ENCODE measurements around the gene ACTN3. TPM values are rescaled to one million over a fixed set of nuclear protein-coding genes. Genes with fewer than 3 reads are reported as not detected.
A peak's percentile ranks its signal among the peaks of the same experiment; 100 is the strongest.

ACTN3 gene
- total RNA-seq, 4 donors from 2014 or later: not detected

DNA sequence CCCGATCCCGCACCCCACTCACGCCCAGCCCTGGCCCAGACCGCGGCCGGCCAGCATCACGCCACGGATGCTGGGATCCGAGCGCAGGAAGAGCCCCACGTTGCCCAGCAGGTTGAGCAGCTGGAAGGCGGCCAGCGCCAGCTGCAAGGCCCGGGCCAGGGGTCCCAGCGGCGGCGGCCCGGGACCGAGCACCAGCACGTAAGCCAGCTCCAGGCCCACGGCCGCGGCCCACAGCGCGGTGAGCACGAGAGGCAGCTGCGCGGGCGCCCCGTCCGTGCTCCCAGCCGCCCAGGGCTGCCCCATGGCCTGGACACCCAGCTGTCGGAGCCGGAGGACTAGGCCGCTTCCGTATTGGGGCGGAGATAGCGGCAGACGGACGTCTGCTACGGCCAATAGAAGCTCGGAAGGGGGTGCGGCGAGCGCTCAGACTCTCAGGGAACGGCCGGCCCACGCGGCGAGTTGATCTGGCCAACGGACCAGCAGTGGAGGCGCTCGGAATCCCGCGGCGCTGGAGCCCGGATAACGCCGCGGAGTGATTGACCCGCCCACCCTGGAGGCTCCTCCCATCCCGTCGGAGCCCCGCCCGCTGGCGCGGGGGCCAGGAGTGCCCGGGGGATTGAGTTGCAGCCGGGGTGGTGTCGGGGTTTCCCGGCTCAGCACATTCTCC is 869 bp upstream of the ACTN3 start, which contains the start of gene ZDHHC24:
Gene ZDHHC24 (minus strand): TSS at position 348 of the 667 bp plus-strand sequence. CDS start 45 bp downstream, at position 303.
- Histone ChIP-seq H3K9me3 (no peaks in the 10 kb centered on the region), H3K4me3 (peak within 1 kb of the TSS; percentile 68 to 90 (median 82)), H3K27ac (peak within 1 kb of the TSS; percentile 60 to 89 (median 84)), H3K4me1 (peaks cover 7 to 40% (median 26%) of the 10 kb centered on the region in 3 donors), H3K27me3 (no peaks in the 10 kb centered on the region), H3K36me3 (peaks cover 0 to 28% (median 0%) of the 10 kb centered on the region in 3 donors)
- peak; percentile 81 for DNase-seq
- TF ChIP-seq POLR2A (IDR thresholded peaks at IDR 0.05): peak in 2 of 4 donors; percentile 71 to 74
- TF ChIP-seq, protein P1, sequence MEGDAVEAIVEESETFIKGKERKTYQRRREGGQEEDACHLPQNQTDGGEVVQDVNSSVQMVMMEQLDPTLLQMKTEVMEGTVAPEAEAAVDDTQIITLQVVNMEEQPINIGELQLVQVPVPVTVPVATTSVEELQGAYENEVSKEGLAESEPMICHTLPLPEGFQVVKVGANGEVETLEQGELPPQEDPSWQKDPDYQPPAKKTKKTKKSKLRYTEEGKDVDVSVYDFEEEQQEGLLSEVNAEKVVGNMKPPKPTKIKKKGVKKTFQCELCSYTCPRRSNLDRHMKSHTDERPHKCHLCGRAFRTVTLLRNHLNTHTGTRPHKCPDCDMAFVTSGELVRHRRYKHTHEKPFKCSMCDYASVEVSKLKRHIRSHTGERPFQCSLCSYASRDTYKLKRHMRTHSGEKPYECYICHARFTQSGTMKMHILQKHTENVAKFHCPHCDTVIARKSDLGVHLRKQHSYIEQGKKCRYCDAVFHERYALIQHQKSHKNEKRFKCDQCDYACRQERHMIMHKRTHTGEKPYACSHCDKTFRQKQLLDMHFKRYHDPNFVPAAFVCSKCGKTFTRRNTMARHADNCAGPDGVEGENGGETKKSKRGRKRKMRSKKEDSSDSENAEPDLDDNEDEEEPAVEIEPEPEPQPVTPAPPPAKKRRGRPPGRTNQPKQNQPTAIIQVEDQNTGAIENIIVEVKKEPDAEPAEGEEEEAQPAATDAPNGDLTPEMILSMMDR (IDR thresholded peaks at IDR 0.05): no peak
- intact Hi-C loops (cut with DNase I): no loop called here
- WGBS, 2 donors: 0 to 2% methylated on average over 11 to 12 of the region's 71 CpGs

DNA sequence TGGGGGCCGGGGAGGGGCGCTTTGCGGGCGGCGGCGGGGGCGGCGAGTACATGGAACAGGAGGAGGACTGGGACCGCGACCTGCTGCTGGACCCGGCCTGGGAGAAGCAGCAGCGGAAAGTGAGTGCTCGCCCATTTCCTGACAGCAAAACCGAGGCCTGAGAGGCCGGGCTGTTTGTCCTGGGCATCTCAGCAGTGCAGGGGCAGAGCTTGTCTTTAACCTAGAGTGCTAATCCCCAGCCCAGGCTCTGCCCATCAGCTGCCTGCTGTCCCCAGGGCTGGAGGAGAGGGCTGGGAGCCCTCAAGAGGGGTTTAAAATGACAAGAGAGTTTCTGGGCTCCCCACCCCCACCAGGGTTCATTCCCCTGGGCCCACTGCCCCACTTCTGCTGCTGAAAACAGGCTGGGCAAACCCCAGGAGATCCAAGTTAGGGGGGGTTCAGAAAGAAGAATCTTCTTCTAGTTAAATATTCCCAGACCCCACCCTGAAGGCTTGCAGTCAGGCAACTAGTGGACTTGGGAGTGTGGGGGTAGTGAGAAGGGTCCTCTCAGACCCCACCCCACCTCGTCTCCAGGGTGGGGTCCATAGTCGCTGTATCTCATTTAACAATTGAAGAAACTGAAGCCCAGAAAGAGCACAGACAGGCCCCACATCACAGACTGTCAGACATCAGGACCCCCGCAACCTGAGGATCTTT is 411 bp downstream of the ACTN3 start:
- no peak for DNase-seq
- TF ChIP-seq, protein P1 (IDR thresholded peaks at IDR 0.05): no peak
- TF ChIP-seq POLR2A (IDR thresholded peaks at IDR 0.05): no peak

DNA sequence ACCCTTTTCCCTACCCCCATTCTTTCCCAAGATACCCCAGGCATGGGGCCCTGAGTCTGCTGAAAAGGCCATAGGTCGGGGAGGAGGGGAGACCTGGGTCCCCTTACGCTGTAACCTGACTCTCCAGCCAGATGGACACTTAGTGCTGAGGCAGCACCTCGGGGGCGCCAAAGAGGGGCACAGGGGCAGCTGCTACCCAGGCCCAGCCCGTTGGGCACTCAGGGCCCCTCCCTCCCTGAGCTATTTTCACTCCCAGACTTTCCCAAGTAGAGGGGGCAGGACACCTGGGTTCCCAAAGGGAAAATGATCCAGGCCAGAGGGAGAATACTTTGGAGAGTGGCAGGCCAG is 933 bp downstream of the ACTN3 start:
- DNase-seq: no peak
- TF ChIP-seq POLR2A (IDR thresholded peaks at IDR 0.05): no peak
- TF ChIP-seq, protein P1 (IDR thresholded peaks at IDR 0.05): no peak
- H3K27ac ChIP-seq: no peak overlapping the region
- H3K9me3 ChIP-seq: no peaks in the 10 kb centered on the region
- H3K4me1 ChIP-seq: peaks cover 7 to 40% (median 26%) of the 10 kb centered on the region in 3 donors
- H3K27me3 ChIP-seq: no peaks in the 10 kb centered on the region
- H3K36me3 ChIP-seq: peaks cover 0 to 10% (median 0%) of the 10 kb centered on the region in 3 donors
- WGBS, 2 donors: 100% methylated on average over 2 of the region's 5 CpGs; no CpG with 5 or more reads in 1 of the 2 donors
- no peak overlapping the region for H3K4me3 ChIP-seq
- intact Hi-C loops (cut with DNase I): no loop called here

More for the DNA sequence above, 411 bp downstream of the ACTN3 start:
- Histone ChIP-seq H3K36me3 (peaks cover 0 to 16% (median 0%) of the 10 kb centered on the region in 3 donors), H3K4me3 (peak overlapping the region; percentile 68 to 90 (median 82)), H3K4me1 (peaks cover 7 to 40% (median 26%) of the 10 kb centered on the region in 3 donors), H3K27me3 (no peaks in the 10 kb centered on the region), H3K9me3 (no peaks in the 10 kb centered on the region), H3K27ac (peak overlapping the region in 3 of 4 donors; percentile 60 to 89 (median 86))
- 29 to 34% methylated on average over 6 to 7 of the region's 18 CpGs for WGBS, 2 donors
- intact Hi-C loops (cut with DNase I): no loop called here

DNA sequence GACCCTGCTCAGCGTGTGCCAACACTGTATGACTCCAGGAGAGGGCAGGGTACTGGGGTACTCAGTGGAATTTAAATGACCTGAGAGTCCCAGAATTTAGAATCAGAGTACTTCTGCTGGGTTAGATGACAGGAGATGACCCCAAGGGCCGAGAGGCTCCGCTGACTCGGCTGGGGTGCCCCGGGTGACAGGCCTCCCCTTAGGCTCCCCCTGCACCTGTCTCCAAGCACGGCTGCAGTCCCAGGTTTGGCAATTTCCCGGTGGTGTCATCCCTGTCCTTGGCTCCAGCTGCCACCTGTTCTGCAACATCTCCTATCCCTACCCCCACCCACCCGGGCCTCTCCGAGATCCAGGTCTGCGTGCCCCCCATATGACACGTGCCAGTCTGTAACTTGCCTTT is 1.3 kb downstream of the ACTN3 start:
- 46 to 61% methylated on average over 9 to 11 of the region's 11 CpGs for WGBS, 2 donors
- H3K27ac ChIP-seq: no peak overlapping the region
- DNase-seq: no peak
- H3K4me3 ChIP-seq: no peak overlapping the region
- H3K27me3 ChIP-seq: no peaks in the 10 kb centered on the region
- no peaks in the 10 kb centered on the region for H3K9me3 ChIP-seq
- intact Hi-C loops (cut with DNase I): no loop called here
- peaks cover 7 to 40% (median 26%) of the 10 kb centered on the region in 3 donors for H3K4me1 ChIP-seq
- peaks cover 0 to 6% (median 0%) of the 10 kb centered on the region in 3 donors for H3K36me3 ChIP-seq
- TF ChIP-seq POLR2A (IDR thresholded peaks at IDR 0.05): no peak
- TF ChIP-seq, protein P1 (IDR thresholded peaks at IDR 0.05): no peak
